NT2/D1 (cell line): ENCODE results near the gene HES7.

Experiments
- SUZ12 ChIP-seq: IDR thresholded peaks from 2 replicates; pipeline ENCODE4 v1.6.1; 2011; ENCODE audit not compliant: insufficient read length, insufficient read depth; ENCODE audit errors: extremely low read depth
- YY1 ChIP-seq: IDR thresholded peaks from 2 replicates; pipeline ENCODE4 v1.6.1; 2011; ENCODE audit not compliant: insufficient read length, insufficient read depth
- ZNF274 ChIP-seq: IDR thresholded peaks from 2 replicates; pipeline ENCODE4 v1.6.1; 2011; ENCODE audit warnings: mild to moderate bottlenecking, low read depth, low read length

DNA sequence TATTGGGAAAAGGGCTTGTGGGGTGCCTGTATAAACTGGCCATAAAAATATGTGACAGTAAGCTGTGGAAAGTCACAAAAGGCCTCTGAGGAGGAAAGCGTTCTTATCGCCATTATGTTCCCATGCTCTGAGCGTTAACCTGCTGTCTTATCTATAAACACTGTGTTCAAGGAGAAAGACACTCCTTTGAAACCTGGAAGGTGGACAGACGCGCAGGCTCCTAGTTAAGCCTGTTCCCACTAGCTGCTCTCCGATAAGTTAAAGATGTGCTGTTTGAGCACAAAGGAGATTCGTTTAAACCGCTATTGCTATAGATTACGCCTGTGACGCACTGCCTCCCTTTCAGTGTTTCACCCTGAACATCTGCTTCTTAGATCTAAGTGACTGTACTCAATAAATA is 41.6 kb downstream of the HES7 start:
- TF ChIP-seq SUZ12 (no peak), ZNF274 (no peak), YY1 (no peak)
